ENCODE results near the gene YPEL5.

- TF ChIP-seq EP300 (IDR thresholded peaks at IDR 0.05) (no peak), POLR2A (IDR thresholded peaks at IDR 0.05) (no peak), CTCF (IDR thresholded peaks at IDR 0.05) (no peak), POLR2AphosphoS5 (IDR thresholded peaks at IDR 0.05) (no peak)
These were observed 18.8 kb downstream of the YPEL5 start for GRCh38 chr2:30165617-30166016.

Measured in upper lobe of left lung (tissue), 4 donors.